Mesenteric fat pad (tissue), 1 donor: Measurements from ENCODE around the gene PAM16. TPM values are rescaled to one million over a fixed set of nuclear protein-coding genes. Genes with fewer than 3 reads are reported as not detected.
"Not testable (repeated sequence)": the region's sequence is repeated elsewhere in the genome, so short reads cannot be mapped to it uniquely, and the experiment has no call there.

Experiments used
- DNase-seq: peaks from one replicate; pipeline ENCODE4 v3.0.0-alpha.2; 2020; ENCODE audit warnings: low spot score
- total RNA-seq: library from RNA; stranded (reverse); fragmentation: NEBNext Ultra II Directional; extraction: Animal tissue kit (Norgen Biotek cat#: 25700); gene quantifications from one replicate; pipeline ENCODE4 v1.2.1, GENCODE V29; 2021
- donor health status: DM: yes; HTN: yes; CAD: no.

Gene PAM16
- total RNA-seq, 1 donor from 2014 or later, result 38.2 TPM

DNA sequence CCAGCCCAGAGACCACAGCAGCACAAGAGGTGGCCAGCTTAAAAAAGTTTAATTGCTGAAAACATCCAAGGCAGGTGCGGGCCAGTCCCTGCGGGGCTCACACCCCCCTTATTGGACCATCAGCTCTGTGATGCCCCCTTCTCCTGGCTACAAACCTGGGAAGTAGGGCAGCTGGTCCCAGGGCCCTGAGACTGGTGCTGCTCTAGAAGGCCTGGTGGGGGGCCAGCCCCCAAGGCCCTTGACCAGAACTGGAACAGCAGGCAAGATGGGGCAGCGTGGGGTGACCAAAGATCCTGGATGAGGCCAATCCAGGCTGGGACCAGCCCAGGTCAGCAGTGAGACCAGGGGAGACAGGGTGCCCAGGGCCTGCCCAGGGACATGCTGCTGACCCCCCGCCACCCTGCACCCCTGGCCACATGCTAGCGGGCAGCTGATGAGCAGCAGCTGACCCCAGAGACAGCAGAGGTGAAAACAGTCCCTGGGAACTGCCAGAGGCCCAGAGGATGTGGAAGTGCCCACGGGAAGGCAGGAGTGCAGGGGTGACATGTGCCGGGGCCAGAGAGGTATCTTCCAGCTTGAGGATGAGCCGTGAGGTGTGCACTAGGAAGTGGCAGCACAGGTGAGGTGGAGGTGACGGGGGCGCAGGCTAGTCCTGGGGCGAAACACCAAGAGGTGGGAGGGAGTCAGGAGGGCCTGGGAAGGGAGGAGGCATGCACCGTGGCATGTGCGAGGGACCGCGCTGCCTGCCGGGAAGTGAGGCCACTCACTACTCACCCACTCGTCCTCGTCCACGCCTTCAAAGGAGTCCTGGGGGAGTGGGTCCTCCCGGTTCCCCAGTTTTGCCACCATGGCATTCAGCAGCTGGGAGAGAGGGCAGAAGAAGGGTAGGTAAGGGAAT is 3.6 kb upstream of the PAM16 start:
- no peak for DNase-seq

DNA sequence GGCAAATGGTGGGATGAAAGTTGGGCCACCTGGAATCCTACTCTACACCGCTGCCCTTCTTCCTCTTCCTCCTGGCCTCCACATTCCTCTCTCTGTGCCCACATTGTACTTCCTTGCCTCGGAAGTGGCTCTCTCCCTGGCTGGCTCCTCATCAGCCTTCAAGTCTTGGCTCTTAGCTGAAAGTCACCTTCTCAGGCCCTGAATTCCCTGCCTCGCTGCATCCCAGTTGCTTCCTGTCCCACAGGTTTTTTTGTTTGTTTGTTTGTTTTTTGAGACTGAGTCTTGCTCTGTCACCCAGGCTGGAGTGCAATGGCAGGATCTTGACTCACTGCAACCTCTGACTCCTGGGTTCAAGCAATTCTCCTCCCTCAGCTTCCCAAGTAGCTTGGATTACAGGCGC is 2.6 kb upstream of the PAM16 start:
- DNase-seq, result no peak

- DNase-seq, result no peak
These were observed 1.7 kb upstream of the PAM16 start for GRCh38 chr16:4352843-4353242.

GRCh38 chr16:4351880-4352279 is 759 bp upstream of the PAM16 start:
- DNase-seq, result no peak

- no peak for DNase-seq
These were observed 745 bp downstream of the PAM16 start for GRCh38 chr16:4350365-4350786.

DNA sequence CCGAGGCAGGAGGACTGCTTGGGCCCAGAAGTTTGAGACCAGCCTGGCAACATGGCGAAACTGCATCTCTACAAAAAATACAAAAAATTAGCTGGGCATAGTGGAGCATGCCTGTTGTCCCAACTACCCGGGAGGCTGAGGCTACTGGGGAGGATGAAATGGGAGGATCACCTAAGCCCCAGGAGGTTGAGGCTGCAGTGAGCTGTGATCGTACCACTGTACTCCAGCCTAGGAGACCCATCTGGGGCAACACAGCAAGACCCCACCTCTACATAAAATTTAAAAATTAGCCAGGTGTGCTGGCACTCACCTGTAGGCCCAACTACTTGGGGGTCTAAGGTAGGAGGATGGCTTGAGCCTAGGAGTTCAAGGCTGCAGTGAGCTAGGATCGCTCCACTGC is 1.8 kb downstream of the PAM16 start:
- no peak for DNase-seq

DNA sequence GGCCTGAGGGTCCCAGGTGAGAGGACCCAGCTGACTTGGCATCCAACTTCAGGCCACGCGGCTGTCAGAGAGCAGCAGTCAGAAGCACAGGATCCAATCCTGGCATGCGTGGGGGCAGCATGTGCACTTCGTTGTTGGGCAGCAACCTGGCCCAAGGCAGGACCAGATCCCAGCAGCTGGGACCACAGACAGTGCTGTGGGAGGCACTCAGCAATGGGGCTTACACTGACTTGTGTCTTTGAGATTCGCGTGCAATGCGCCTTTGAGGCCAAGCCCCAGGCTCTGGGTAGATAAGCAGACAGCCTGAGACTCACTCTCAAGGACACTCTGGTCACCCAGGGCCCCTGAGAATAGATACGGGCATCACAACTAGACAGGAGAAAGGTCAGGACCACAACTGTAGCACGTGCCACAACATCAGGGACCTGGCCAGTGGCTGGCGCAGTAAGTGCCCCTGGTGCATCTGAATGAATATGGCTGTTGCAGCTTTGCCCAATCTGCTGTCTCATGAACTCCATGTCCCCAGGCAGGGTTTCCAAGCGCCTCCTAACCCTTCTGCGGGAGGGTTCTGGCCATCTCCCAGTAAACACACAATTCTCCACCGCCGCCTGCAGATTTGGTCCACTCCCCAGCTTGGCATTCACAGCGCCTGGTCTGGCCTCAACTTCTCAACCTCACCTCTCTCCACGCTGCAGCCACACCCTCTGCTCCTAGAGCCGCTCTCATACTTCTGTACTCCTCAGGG is 3.2 kb downstream of the PAM16 start:
- no peak for DNase-seq

DNA sequence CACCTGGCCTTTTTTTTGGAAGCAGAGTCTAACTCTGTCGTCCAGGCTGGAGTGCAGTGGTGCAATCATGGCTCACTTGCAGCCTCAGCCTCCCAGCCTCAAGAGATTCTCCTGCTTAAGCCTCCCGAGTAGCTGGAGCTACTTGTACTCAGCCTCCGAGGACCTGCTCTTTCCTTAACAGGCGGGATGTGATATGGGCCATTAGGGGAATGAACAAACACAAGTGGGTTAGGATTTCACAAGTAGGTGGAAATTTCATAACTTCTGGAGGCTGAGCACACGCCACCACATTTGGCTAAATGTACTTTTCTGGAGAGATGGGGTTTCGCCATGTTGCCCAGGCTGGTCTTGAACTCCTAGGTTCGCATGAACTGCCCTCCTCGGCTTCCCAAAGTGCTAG is 4.1 kb downstream of the PAM16 start:
- no peak for DNase-seq

- no peak for DNase-seq
These were observed 5.0 kb downstream of the PAM16 start for GRCh38 chr16:4345836-4346781.

DNA sequence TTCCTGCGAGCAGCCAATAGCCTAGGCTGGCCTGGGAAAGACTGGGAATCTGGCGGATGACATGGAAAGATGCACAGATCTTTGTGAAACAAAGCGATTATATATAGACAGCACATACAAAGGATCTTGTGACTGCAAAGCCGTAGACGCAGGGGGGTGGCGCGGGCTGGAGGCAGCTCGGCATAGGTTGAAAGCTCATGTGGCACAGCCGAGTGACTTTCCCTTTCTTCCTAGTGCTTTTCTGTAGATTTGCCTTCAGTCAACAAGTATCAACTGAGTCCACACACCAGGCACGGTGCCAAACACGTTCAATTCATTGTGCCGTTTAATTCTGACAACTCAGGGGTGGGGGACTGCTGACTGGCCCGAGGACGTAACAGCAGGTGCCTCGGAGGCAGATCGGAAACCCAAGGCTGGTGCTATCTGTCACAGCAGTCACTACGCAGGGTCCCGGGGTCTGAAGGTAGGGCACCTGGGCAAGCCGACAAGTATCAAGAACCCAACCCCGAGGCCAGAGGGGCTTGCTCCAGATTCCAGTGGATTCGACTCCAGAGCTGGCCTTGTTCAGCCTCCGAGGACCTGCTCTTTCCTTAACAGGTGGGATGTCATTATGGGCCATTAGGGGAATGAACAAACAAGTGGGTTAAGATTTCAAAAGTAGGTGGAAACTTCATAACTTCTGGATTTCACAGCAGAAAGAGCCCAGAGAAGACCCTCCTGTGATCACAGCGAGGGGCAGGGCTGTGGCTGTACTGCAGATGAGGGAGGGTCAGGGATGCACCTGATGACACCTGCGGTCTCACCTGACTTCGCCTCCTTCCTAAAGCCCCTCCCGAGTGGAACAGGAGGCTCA is 5.9 kb downstream of the PAM16 start:
- no peak for DNase-seq

GRCh38 chr16:4344300-4344982 is 6.7 kb downstream of the PAM16 start:
- not testable (repeated sequence) for DNase-seq

GRCh38 chr16:4342866-4343744 is 8.0 kb downstream of the PAM16 start:
- no peak for DNase-seq

- no peak for DNase-seq
These were observed 9.9 kb downstream of the PAM16 start for GRCh38 chr16:4341250-4341649.

DNA sequence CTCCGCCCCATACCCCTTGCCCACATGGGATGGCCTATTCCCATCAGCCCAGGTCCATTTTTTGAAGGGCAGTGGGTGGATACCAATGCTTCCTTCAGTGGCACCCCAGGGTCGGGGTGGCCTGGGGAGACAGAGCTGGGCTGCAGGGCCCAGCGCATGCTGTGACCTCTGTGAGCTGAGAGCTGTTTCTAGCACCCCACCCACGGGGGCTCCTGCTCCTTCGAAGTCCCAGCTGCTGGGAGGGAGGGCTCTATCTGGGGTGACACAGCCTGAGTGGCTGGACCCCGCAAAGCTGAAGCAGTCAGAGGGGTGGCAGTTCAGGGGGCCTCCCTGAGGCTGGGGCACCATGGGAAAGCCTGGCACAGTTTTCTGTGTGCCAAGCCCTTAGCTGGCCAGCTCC is 10.7 kb downstream of the PAM16 start:
- DNase-seq, result no peak

DNA sequence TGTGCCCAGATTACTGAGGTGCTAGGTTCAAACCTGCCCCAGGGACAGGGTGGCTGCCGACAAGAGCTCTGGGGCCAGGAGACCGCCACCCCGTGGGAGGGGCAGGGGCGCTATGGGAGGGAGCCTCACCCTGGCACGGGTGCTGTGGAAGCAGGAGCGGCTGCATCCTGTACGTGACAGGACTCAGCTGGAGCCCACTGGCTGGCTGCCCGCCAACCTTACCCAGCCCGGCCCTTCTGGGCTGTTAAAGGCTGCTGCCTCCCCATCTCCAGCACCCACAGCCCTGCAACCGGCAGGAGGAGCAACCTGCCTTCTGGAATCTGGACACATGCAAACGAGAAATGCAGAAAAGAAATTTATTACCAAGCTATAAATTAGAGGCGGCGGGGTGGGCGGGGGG is 11.2 kb downstream of the PAM16 start:
- no peak for DNase-seq

GRCh38 chr16:4339455-4339854 is 11.7 kb downstream of the PAM16 start:
- no peak for DNase-seq

GRCh38 chr16:4338712-4339299 is 12.3 kb downstream of the PAM16 start:
- no peak for DNase-seq

GRCh38 chr16:4338125-4338582 is 13.0 kb downstream of the PAM16 start:
- no peak for DNase-seq
